ENCODE results near the gene LIMS2.

The LIMS2 gene

DNA sequence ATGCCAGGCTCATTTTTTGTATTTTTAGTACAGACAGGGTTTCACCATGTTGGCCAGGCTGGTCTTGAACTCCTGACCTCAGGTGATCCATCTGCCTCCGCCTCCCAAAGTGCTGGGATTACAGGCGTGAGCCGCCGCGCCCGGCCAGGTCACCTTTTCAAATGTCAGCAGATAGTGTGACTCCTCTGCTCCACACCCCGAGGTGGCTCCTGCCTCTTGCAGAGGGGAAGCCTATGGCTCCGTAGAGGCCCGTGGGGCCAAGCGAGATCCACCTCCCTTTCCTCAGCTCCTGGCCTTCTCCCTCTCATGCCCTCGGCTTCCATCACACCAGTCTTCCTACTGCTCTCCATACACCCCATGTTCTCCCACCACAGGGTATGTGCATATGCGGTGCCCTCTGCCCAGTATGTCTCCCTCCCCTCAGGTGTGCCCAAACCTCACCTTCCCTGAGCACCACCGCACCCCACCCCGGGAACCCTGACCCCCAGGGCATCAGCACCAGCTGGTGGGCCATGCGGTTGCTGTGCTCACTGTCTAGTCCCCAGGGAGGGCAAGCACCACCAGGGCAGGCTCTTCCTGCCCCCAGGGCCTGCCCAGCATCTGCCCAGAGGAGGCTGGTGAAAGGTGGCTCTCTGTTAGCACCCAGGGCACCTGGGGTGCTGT is 18.6 kb downstream of the LIMS2 start:
- no peak for DNase-seq

DNA sequence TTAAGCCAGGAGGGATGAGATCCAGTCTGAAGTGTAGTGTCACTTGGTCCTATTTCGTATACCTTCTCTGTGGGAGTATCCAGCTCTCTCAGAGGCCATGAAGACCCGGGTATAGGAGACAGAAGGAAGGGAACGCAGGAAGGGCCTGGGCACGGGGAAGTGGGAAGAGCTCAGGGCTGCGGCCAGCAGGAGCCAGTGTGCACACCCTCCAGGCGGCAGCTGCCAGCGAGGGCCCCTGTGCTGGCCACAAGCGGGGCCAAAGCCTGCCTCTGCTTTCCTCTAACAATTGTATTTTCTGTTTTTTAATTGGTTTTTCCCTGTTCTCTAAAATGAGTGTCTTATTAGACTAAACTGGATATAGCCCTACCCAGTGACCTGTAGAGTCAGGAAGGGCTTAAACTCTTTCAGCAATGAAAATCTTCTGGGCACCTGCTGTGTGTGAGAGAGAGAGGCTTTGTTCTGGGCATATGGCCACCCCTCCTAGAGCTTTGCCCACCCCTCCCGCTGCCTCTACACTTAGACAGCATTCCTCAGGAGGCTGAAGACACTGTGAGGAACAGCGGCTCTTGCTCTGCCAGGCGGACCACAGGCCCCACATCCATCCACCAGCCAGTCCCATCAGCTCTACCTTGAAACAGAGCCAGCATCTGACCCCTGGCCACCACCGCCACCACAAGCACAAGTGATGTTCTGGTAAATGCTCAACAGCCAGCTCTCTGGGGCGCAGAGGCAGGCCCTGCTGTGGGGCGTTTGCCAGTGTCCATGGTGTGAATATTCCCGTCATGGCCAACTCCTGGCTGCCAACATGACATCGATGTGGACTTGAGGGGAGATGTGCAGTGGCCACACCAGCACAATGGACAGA is 19.9 kb downstream of the LIMS2 start:
- no peak for DNase-seq

DNA sequence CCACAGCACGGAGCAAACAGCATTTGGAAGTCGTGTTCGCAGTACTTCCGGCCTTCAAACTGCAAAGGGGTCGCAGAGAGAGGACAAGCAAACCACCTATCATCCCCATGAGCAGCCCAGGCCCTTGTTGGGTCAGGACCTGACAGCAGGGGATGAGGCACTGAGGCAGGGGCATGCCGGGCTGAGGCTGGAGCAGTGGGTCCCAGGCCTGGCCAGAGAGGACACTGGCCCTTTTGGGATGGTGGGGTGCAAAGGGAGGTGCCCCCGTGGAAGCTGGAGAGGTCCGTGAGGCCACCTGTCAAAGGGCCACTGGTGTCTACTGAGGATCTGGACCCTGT is 20.5 kb downstream of the LIMS2 start:
- DNase-seq, result no peak

DNA sequence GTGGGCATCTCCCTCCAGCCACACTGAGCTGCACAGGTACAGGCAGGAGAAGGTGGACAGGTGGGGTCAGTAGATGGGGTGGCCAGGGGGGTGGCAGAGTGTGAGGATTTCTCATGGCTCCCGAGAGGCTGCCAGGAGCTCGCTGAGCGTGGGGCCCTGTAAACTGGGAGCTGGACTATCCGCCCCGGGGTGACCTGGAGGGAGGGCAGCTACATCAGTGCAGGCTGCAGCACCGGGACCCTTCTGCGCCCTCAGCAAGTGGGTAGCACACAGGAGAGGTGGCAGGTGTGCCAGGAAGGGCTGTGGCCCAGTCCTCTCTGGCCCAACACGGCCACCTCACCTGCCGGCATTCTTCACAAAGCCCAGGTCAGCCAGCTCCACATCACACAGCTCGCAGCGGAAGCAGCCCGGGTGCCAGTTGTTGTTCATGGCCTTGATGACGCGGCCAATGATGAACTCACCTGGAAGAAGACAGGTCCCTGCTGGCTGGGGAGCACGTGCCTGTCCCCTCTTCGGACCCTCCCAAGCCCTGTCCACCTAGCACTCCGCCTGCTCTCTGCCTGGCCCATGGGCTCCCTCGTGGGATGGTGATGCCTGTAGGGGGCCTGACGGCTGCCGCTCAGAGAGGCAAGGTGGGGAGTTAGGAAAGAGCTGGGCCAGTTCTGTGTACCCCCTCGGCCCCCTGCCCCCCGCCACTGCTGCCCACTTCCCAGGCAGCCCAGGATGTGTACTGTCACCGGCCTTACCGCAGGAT is 21.1 kb downstream of the LIMS2 start:
- DNase-seq, result no peak

DNA sequence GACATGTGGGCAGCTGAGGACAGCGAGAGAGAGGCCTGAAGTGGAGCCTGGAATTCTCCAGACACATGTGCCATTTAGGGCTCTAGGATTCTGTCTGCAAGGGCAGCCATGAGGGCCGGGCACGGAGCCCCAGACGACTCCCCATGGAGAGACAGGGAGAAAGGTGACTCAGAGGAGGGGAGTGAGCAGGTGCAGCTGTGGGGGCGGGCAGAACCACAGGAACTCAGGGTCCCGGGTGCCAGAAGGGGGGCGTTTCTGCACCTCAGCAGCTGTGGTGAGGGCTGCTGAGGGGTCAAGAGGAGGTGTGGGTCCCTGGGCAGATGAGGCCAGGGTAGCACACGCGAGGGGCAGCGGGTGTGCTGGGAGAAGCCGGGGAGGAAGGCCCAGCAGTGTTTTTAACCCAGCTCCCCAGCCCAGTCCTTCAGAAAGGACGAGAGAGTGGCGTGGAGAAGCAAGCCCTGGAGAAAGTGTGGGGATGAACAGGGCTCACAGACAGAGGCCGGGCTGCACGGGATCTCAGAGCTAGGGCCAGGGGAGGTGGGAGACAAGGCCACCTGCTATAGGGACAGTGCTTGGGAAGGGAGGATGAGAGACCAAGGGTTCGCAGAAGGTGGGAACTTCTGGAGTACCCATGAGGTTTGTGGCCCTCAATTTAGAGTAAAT is 21.8 kb downstream of the LIMS2 start:
- no peak for DNase-seq

DNA sequence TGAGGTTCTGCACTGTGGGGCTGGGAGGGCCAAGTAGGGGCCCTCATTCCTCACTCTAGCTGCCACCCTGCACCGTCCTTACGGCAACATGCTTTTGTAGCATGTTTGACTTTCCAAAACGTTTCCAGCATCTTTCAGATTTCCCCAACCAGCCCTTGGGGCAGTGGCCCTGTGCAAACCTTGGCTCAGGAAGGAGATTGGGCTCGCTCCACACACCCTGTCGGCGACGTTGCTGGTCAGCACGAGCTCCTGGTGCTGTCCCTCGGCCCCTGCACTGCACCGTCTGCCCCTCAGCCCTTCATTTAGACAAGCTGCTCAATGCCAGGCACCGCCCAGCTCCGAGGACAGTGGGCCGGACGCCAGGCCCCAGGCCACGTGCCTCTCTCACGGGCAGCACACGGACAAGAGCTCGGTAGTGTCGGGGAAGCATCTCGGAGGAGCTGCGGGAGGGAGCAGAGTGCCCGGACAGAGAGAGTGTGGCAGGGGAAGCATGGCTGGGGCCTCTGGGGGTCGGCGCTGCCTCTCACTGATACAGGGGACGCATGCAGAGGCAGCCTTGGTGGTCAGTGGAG is 22.5 kb downstream of the LIMS2 start:
- DNase-seq, result no peak

DNA sequence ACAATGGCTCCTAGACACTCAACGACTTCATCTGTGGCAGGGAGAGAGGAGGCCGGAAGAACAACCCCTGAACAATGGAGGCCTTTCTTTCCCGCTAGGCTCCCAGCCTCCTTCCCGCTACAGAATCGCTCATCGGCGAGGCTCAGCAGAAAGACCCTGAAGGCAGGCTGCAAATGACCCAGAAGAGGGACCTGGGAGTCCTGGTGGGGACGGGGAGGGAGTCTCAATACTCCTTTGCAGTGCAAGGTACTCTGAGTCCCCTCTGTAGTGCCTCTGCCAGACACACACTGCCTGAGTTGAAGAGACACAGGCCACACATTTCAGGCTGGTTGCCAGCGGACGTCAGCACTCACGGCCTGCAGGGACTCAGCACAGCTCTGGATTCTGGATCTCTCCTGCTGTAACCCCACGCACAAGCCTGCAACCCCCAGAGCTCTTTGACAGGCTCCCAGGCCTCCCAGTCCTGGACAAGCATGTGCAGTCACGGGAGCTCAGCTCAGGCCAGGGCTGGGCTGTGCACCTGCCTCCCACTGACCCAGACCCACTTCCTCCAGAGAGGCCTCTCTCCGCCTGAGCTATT is 23.3 kb downstream of the LIMS2 start:
- DNase-seq, result no peak

DNA sequence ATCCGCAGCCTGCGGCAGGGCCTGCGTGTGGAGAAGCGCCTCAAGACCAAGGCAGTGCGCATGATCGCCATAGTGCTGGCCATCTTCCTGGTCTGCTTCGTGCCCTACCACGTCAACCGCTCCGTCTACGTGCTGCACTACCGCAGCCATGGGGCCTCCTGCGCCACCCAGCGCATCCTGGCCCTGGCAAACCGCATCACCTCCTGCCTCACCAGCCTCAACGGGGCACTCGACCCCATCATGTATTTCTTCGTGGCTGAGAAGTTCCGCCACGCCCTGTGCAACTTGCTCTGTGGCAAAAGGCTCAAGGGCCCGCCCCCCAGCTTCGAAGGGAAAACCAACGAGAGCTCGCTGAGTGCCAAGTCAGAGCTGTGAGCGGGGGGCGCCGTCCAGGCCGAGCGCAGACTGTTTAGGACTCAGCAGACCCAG is 23.9 kb downstream of the LIMS2 start:
- no peak for DNase-seq

DNA sequence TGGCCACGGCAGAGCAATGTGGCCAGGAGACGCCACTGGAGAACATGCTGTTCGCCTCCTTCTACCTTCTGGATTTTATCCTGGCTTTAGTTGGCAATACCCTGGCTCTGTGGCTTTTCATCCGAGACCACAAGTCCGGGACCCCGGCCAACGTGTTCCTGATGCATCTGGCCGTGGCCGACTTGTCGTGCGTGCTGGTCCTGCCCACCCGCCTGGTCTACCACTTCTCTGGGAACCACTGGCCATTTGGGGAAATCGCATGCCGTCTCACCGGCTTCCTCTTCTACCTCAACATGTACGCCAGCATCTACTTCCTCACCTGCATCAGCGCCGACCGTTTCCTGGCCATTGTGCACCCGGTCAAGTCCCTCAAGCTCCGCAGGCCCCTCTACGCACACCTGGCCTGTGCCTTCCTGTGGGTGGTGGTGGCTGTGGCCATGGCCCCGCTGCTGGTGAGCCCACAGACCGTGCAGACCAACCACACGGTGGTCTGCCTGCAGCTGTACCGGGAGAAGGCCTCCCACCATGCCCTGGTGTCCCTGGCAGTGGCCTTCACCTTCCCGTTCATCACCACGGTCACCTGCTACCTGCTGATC is 24.4 kb downstream of the LIMS2 start:
- no peak for DNase-seq

DNA sequence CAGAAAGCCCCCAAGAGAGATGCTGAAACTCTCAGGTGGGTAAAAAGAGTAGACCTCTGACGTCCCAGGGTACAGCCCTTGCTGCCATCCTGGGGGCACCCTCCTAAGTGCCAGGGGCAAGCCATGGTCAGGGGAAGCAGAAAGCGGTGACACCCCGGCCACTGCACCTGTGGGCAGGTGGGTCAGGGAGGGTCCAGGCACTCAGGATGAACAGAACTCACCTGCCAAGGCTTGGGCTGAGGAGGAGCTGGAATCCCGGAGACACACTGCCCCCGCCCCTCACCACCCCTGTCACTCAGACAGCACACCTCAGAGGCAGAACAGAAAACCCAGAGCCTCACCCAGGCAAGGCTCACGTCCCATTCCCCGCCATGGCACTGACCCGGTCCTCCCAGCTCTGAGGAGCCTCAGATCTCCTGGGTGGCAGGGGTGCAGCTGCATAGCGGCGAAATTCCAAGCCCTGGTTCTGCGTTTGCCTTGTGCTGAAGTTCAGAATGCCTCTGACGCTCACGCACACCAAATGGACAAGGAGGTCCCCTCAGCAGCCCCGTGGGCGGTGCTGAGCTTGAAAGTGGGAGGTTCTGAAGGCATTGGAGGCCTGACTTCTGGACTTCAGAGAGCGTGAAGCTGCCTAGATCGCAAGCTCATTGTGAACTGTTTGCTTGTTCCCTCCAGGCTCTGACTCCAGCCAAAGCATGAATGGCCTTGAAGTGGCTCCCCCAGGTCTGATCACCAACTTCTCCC is 25.1 kb downstream of the LIMS2 start:
- no peak for DNase-seq

DNA sequence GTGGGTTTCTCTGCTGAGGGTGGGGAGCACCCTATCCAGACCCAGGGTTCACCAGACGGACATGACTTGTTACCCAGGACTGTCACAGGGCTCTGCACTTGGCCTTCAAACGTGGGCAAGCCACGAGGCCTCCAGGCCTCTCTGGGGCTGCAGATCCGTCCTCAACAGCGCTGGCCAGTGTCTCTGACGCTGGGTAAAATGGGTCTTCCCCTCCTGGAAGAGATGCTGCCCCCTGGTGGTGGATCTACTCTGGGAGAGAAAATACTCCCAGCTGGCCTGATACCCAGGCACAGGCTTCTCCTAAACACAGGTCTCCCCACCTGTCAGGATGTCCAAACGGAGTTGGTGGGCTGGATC is 25.7 kb downstream of the LIMS2 start:
- peak; percentile 95 for DNase-seq

DNA sequence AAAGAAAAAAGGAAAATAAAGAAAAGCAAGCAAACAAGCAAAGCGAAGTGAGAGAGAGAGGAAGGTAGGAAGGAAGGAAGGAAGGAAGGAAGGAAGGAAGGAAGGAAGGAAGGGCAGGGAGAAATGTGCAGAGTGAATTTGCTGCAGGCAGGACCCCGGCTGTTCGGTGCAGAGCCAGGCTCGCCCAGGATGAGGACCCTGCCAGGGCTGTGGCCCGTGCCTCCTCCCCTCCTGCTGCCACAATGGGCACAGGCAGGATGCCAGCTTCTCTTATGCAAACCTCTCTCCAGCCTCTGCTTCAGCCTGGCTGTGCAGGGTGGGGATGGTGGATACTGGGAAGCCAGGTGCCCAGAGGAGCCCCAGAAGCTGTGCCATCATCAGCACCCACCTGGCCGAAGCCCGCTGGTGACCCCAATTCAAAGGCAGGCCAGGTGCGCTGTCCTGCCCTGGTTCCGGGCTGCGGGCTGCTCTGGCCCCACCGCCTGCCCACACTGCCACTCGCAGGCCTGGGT is 26.2 kb downstream of the LIMS2 start:
- no peak for DNase-seq

DNA sequence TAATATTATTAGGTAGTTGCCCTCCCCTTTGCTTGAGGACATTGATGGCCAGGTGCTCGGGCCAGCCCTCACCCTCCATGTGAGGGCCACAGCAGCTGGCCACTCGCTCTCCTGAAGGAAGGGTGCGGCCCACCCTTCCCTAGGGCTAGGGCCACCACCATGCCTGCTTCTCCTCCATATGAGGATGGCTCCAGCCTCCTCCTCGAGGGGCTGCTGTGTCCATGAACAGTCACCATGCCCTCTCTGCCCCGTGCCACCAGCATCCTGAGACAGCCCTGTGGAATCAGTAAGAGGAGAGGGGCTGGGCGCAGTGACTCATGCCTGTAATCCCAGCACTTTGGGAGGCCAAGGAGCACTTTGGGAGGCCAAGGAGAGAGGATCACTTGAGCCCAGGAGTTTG is 27.0 kb downstream of the LIMS2 start:
- no peak for DNase-seq

DNA sequence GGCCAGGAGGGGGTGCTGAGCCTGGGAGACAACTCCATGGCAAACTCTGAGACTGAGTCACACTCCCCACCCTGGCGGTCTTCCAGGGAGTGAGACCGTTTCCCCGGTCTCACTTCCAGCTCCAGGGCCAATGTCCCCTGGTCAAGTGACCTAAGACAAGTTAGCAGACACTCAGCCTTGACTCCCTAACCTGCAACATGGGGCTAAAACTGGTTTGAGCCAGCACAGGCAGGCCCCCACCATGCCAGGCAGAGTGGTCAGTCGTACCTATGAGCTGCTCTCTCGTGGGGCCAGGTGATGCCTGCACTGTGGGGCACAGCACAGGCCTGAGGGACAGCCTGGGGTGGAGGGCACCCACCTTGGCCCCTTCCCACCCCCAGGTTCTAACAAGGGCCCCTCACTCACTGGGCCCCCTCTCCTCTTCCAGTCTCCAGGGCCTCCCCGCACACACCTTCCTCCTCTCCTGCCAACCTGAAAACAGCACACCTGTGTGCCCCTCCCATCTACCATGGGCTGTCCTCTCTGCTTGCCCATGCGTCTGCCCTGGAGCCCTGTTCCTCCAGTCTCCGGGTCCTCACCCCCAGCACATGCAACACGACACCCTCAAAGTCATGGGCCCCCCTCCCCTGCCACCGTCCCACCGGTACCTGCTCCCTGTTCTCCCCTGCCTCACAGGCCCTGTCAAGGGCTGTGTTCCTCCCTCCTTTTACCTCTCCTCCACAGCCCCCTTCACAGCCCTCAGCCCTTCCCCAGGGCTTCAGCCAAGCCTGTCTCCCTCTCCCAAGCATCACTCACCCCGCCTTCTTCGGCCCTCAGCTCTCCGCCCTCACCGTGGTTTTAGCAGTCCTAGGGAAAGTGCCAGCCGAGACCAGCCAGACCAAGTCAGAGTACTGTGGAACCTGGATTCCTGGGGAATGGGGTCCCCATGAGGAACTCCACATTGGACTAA is 27.8 kb downstream of the LIMS2 start:
- no peak for DNase-seq

DNA sequence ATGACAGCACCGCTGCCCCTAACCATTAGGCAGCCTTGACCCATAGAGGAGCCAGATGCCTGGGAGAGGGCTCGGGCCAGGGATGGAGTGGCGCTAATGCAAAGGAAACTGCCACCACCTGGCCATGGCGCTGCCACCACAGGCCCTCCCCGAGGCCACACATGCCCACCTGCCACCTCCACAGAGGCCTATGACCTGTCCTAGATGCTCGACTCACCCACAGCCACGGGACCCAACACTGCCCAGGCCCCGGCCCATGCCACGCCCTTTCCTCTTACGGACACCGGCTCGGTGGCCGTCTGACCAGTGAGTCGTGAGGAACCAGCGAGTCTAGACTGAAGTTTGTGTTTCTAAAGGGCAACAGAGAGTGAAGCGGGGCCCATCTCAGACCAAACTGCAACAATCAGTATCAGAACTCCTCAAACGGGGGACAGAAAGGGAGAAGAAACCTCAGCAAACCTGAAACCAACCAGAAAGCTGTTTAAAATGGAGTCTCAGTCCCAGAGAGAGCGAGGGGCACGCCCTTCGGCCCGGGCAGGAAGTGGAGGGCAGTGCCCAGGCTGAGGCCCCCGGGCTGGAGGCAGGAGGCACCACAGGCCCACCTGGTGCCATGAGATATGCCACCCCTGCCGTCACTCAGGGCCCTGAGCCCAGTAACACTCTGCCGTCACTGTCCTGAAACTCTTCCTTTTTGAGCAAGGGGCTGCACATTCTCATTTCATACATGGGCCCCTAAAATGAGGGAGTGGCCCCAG is 28.7 kb downstream of the LIMS2 start:
- no peak for DNase-seq

DNA sequence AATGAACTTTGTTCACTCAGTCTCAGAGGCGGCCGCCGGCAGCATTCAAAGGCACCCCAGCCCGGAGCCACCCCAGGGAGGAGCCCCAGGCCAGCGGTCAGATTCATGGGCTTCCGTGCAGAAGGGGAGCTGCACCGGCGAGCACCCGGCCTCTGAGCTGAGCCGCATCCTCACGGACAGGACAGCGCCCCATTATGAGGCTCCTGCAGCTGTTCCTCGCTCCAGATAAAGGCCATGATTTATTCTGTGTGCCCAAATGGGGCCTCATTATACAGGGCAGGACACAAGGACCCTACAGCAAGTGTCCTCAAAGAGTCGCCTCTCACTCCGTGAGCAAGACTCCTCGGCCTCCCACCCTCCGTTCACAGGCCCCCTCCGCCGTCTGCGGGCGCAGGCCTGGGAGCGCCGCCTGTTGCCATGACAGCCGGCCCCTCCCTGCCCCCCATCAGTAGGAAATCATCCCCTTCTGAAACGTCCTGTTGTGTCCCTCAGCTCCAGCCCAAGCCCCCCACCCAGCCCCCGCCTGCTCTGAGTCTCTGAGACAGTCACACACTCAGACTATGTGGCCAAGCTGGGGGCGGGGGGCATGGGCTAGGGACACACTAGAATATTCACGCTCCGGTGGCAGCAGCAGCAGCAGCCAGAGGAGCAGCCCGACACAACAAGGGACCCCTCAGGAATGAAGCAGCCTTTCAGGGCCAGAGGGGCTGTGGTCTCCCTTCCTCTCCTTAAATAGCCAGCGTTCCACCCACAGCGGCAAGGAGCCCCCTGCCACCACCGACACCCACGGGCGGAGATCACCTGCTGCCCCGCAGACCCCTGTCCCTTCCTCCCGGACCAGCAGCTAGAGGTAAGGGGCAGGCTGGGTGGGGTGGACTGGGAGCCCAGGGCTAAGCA is 29.7 kb downstream of the LIMS2 start, which contains the start of gene GPR17:
Gene GPR17, plus strand, starts transcription at position 759 of the 897 bp plus-strand sequence. CDS start 4,583 bp downstream, outside the sequence.
- DNase-seq, result no peak

DNA sequence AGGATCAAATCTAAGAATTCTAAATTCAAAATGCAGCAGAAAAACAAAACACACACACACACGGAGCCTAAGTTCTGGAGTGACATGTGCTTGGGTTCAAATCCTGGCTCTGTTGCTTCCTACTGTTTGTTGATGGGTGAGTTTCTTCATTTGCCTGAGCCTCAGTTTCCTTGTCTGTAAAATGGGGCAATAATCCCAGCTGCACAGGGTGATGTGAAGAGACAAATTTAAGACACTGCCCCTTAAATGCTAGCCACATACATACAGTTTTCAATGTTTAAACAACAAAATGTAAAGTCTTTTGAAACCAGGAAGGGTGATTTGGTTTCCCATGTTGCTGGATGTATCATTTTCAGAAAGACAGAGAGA is 30.3 kb downstream of the LIMS2 start:
- no peak for DNase-seq

All from stimulated activated CD8-positive, alpha-beta memory T cell treated with anti-CD3 and anti-CD28 coated beads, Interleukin-4, amount 100 ng/mL, for 48 hours (primary cell).